ENCODE results near the gene RPRD1B.
"Not testable (repeated sequence)": the region's sequence is repeated elsewhere in the genome, so short reads cannot be mapped to it uniquely, and the experiment has no call there.

Gene RPRD1B

GRCh38 chr20:38001981-38002380 is 31.6 kb upstream of the RPRD1B start:
- peak; percentile 30 for DNase-seq

GRCh38 chr20:38002422-38002821 is 31.1 kb upstream of the RPRD1B start:
- DNase-seq: no peak

GRCh38 chr20:38004416-38004815 is 29.1 kb upstream of the RPRD1B start:
- no peak for DNase-seq

GRCh38 chr20:38005903-38006302 is 27.6 kb upstream of the RPRD1B start:
- no peak for DNase-seq

GRCh38 chr20:38007526-38007925 is 26.0 kb upstream of the RPRD1B start:
- DNase-seq: no peak

- no peak for DNase-seq
Measured at GRCh38 chr20:38008233-38008944, 25.2 kb upstream of the RPRD1B start.

GRCh38 chr20:38009416-38009815 is 24.1 kb upstream of the RPRD1B start:
- not testable (repeated sequence) for DNase-seq

- DNase-seq: no peak
Measured at GRCh38 chr20:38011696-38012095, 21.9 kb upstream of the RPRD1B start.

GRCh38 chr20:38012332-38012731 is 21.2 kb upstream of the RPRD1B start:
- no peak for DNase-seq

- no peak for DNase-seq
Measured at GRCh38 chr20:38013887-38014286, 19.7 kb upstream of the RPRD1B start.

- no peak for DNase-seq
Measured at GRCh38 chr20:38017959-38018358, 15.6 kb upstream of the RPRD1B start.

- no peak for DNase-seq
Measured at GRCh38 chr20:38018385-38018784, 15.2 kb upstream of the RPRD1B start.

GRCh38 chr20:38021087-38021772 is 12.3 kb upstream of the RPRD1B start:
- no peak for DNase-seq

- DNase-seq: no peak
Measured at GRCh38 chr20:38023181-38024001, 10.2 kb upstream of the RPRD1B start.

- no peak for DNase-seq
Measured at GRCh38 chr20:38024496-38024895, 9.1 kb upstream of the RPRD1B start.

- no peak for DNase-seq
Measured at GRCh38 chr20:38029453-38029852, 4.1 kb upstream of the RPRD1B start.

- no peak for DNase-seq
Measured at GRCh38 chr20:38031957-38032356, 1.6 kb upstream of the RPRD1B start.

- DNase-seq: no peak
Measured at GRCh38 chr20:38032585-38033329, 789 bp upstream of the RPRD1B start.

GRCh38 chr20:38034108-38034649 is 633 bp downstream of the RPRD1B start:
- no peak for DNase-seq

GRCh38 chr20:38034961-38035360 is 1.4 kb downstream of the RPRD1B start:
- no peak for DNase-seq

- no peak for DNase-seq
Measured at GRCh38 chr20:38036366-38036765, 2.8 kb downstream of the RPRD1B start.

- no peak for DNase-seq
Measured at GRCh38 chr20:38040276-38040675, 6.7 kb downstream of the RPRD1B start.
